Smooth muscle cell of bladder (primary cell): ENCODE results near the gene LAMTOR1. TPM values are rescaled to one million over a fixed set of nuclear protein-coding genes. Genes with fewer than 3 reads are reported as not detected.

Experiments used
- total RNA-seq: library from RNA; depleted of rRNA; stranded (reverse); fragments of >200 nt; gene quantifications from 2 replicates; pipeline ENCODE4 v1.2.3, GENCODE V29; 2014

Gene LAMTOR1
- total RNA-seq = 64.1 and 81.4 TPM in 2 replicates

GRCh38 chr11:72102946-72103753 lies at the start of gene LAMTOR1:
LAMTOR1 (minus strand) TSS chr11:72103297; CDS start chr11:72103224, 73 bp downstream.

GRCh38 chr11:72135473-72135872 lies 32.4 kb upstream of the LAMTOR1 start, which contains the start of gene FOLR3:
FOLR3 (plus strand) TSS chr11:72135725; CDS start chr11:72135953, 228 bp downstream.

GRCh38 chr11:72112143-72112977 lies 9.3 kb upstream of the LAMTOR1 start, which contains the start of gene ANAPC15:
ANAPC15 (minus strand) TSS chr11:72112695; CDS start chr11:72111276, 1,419 bp downstream.

GRCh38 chr11:72105888-72106287 lies 2.8 kb upstream of the LAMTOR1 start, which contains the start of gene TOMT:
TOMT (plus strand) TSS chr11:72105924; CDS start chr11:72105952, 28 bp downstream.

GRCh38 chr11:72080326-72081183 lies 22.5 kb downstream of the LAMTOR1 start, which contains the start of the genes LRRC51 and NUMA1:
LRRC51 (plus strand) TSS chr11:72080850; CDS start chr11:72089084, 8,234 bp downstream.
NUMA1 (minus strand) TSS chr11:72080542; CDS start chr11:72035943, 44,599 bp downstream.

Other genes with a start within 250 kb of the LAMTOR1 start
- gene DEFB131B, start 224.8 kb downstream of the LAMTOR1 start, total RNA-seq = not detected in 2 replicates
- 5.1 TPM in 2 replicates for gene XNDC1N, start 174.7 kb downstream of the LAMTOR1 start, total RNA-seq
- 36.3 and 45.7 TPM in 2 replicates for gene RNF121, start 174.3 kb downstream of the LAMTOR1 start, total RNA-seq
- gene IL18BP, start 104.4 kb downstream of the LAMTOR1 start, total RNA-seq = 1.7 and 2.8 TPM in 2 replicates
- gene NUMA1, start 22.8 kb downstream of the LAMTOR1 start, total RNA-seq = 124 and 153 TPM in 2 replicates
- 5.5 and 6.3 TPM in 2 replicates for gene LRRC51, start 22.4 kb downstream of the LAMTOR1 start, total RNA-seq
- not detected in 2 replicates for gene TOMT, start 2.6 kb upstream of the LAMTOR1 start, total RNA-seq
- gene ANAPC15, start 9.4 kb upstream of the LAMTOR1 start, total RNA-seq = 23.5 and 30.2 TPM in 2 replicates
- gene FOLR3, start 32.4 kb upstream of the LAMTOR1 start, total RNA-seq = 0.14 and 1.2 TPM in 2 replicates
- not detected in 2 replicates for gene FOLR1, start 88.8 kb upstream of the LAMTOR1 start, total RNA-seq
- not detected in 2 replicates for gene FOLR2, start 113.5 kb upstream of the LAMTOR1 start, total RNA-seq
- 55.3 and 72.4 TPM in 2 replicates for gene INPPL1, start 121.5 kb upstream of the LAMTOR1 start, total RNA-seq
- not detected in 2 replicates for gene PHOX2A, start 140.9 kb upstream of the LAMTOR1 start, total RNA-seq